Gastroesophageal sphincter (tissue), 3 donors: ENCODE results near the gene TADA3.

Source experiments
- CTCF ChIP-seq, 4 experiments: fragments of 200-600 bp in 2 of 4; fragments of 450-650 bp in 2 of 4; sonication (generic) in 1 of 4; IDR thresholded peaks; one replicate each; pipeline ENCODE4 v1.5.1; 2017 to 2019; ENCODE audit warnings: antibody characterized with exemption in 4 of 4, mild to moderate bottlenecking in 2 of 4, moderate library complexity in 2 of 4
- EP300 ChIP-seq: sonication (generic); formaldehyde crosslinking; IDR thresholded peaks from one replicate; pipeline ENCODE4 v1.6.1; 2017; ENCODE audit warnings: antibody characterized with exemption, mild to moderate bottlenecking
- POLR2A ChIP-seq, 2 donors: fragments of 450-650 bp; IDR thresholded peaks; one replicate each; pipeline ENCODE4 v1.6.1; 2017; ENCODE audit warnings: antibody characterized with exemption in 2 of 2, mild to moderate bottlenecking in 2 of 2, moderate library complexity in 1 of 2
- POLR2AphosphoS5 ChIP-seq: sonication (generic); formaldehyde crosslinking; IDR thresholded peaks from one replicate; pipeline ENCODE4 v1.6.1; 2017; ENCODE audit warnings: antibody characterized with exemption

- TF ChIP-seq CTCF (IDR thresholded peaks at IDR 0.05) (no peak), EP300 (no peak), POLR2AphosphoS5 (no peak), POLR2A (IDR thresholded peaks at IDR 0.05) (no peak)
These were observed 48.1 kb downstream of the TADA3 start for GRCh38 chr3:9744162-9744561.
